ENCODE data around the gene PRM1. TPM values are rescaled to one million over a fixed set of nuclear protein-coding genes. Genes with fewer than 3 reads are reported as not detected.
A peak's percentile ranks its signal among the peaks of the same experiment; 100 is the strongest.

The PRM1 gene
- total RNA-seq, 3 donors from 2014 or later (not counting 1 experiment from before 2014, with no cell fraction given): not detected

DNA sequence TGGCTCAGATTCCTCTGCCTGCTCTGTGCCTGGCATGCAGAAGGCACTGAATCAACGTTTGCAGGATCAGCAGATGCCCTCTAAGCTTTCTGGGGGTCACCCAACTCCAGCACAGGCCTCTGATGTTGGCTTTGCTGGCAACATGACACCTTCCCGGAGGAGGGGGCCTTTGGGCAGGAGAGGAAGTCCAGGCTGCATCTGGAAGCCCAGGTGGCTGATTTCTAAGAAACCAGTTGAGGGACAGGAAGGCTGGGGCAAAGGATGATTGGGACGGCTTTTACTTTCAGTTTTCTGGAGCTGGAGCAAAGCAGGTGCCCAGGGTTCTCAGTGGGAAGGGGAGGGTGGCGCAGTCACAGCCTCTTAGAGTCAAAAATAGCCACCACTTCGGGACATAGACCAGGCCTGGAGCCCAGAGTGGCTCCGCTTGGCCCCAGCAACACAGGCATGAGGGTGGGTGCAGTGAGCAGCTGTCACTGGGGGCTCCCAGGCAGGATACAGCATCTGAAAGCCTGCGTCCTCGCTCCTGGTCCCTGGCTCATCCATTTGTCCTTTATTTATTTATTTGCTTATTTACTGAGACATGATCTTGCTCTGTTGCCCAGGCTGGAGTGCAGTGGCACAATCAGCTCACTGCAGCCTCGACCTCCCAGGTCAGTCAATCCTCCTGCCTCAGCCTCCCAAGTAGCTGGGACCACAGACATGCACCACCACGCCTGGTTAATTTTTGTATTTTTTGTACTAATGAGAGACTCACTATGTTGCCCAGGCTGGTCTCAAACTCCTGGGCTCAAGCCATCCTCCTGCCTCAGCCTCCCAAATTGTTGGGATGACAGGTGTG is 40.3 kb downstream of the PRM1 start:
- DNase-seq (peak in 1 of 2 donors; percentile 32), ATAC-seq (no peak)
- Histone ChIP-seq H3K4me3 (ENCODE audit: low read length) (no peak overlapping the region), H3K9me3 (ENCODE audit: control insufficient read depth, insufficient read depth, low read length) (no peaks in the 10 kb centered on the region), H3K4me1 (ENCODE audit: control insufficient read depth, insufficient read depth, low read length) (peaks cover 43% of the 10 kb centered on the region), H3K27ac (ENCODE audit: low read length) (no peak overlapping the region), H3K36me3 (ENCODE audit: control insufficient read depth, insufficient read depth, low read length) (no peaks in the 10 kb centered on the region), H3K27me3 (ENCODE audit: control insufficient read depth, insufficient read depth, low read length) (no peaks in the 10 kb centered on the region)
- TF ChIP-seq, protein P1, sequence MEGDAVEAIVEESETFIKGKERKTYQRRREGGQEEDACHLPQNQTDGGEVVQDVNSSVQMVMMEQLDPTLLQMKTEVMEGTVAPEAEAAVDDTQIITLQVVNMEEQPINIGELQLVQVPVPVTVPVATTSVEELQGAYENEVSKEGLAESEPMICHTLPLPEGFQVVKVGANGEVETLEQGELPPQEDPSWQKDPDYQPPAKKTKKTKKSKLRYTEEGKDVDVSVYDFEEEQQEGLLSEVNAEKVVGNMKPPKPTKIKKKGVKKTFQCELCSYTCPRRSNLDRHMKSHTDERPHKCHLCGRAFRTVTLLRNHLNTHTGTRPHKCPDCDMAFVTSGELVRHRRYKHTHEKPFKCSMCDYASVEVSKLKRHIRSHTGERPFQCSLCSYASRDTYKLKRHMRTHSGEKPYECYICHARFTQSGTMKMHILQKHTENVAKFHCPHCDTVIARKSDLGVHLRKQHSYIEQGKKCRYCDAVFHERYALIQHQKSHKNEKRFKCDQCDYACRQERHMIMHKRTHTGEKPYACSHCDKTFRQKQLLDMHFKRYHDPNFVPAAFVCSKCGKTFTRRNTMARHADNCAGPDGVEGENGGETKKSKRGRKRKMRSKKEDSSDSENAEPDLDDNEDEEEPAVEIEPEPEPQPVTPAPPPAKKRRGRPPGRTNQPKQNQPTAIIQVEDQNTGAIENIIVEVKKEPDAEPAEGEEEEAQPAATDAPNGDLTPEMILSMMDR (IDR thresholded peaks at IDR 0.05): no peak
- Mint-ChIP-seq H3K4me1 (peaks cover 21 to 37% of the 10 kb centered on the region in 2 donors), H3K27me3 (ENCODE audit: low read depth in 2 of 2) (no peaks in the 10 kb centered on the region), H3K4me3 (no peak overlapping the region), H3K27ac (no peak overlapping the region), H3K36me3 (no peaks in the 10 kb centered on the region), H3K9me3 (no peaks in the 10 kb centered on the region)
- 56% methylated on average over 10 of the region's 10 CpGs for WGBS (ENCODE audit: insufficient coverage)
- intact Hi-C loops (cut with micrococcal nuclease): no loop called here

DNA sequence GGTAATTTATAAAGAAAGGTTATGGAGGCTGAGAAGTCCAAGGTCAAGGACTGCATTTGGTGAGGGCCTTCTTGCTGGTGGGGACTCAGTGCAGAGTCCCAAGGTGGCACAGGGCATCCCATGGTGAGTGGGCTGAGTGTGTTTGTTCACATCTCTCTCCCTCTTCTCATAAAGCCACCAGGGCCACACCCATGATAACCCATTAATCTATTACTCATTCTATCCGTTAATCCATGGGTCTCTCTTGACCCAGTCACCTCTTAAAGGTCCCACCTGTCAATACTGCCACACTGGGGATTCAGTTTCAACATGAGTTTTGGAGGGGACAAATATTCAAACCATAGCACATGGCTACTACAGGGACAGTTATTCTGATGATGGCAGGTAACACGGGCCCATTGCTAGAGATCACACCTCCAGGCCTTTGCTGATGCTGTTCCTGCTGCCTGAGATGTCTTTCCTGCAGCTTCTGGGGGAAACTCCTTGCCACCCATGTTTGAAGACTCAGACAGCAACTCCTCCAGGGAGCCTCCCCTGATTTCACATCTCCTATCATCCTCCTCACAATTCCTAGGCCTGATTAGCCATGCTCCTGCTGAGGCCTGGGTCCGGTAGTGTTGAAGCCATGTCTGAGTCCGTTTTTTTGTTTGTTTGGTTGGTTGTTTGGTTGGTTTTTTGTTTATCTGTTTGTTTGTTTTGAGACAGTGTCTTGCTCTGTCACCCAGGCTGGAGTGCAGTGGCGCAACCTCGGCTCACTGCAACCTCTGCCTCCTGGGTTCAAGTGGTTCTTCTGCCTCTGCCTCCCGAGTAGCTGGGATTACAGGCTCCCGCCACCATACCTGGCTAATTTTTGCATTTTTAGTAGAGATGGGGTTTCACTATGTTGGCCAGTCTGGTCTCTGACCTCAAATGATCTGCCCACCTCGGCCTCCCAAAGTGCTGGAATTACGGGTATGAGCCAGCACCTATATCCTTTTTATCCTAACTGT is 41.2 kb downstream of the PRM1 start:
- Histone ChIP-seq H3K4me1 (ENCODE audit: control insufficient read depth, insufficient read depth, low read length) (peaks cover 51% of the 10 kb centered on the region), H3K27me3 (ENCODE audit: control insufficient read depth, insufficient read depth, low read length) (no peaks in the 10 kb centered on the region), H3K27ac (ENCODE audit: low read length) (no peak overlapping the region), H3K9me3 (ENCODE audit: control insufficient read depth, insufficient read depth, low read length) (no peaks in the 10 kb centered on the region), H3K4me3 (ENCODE audit: low read length) (no peak overlapping the region), H3K36me3 (ENCODE audit: control insufficient read depth, insufficient read depth, low read length) (no peaks in the 10 kb centered on the region)
- H3K27ac Mint-ChIP-seq: no peak overlapping the region
- ATAC-seq (no peak), DNase-seq (no peak)
- no peak overlapping the region for H3K4me3 Mint-ChIP-seq
- no peaks in the 10 kb centered on the region for H3K27me3 Mint-ChIP-seq (ENCODE audit: low read depth in 2 of 2)
- WGBS (ENCODE audit: insufficient coverage): 89% methylated on average over 10 of the region's 10 CpGs
- H3K9me3 Mint-ChIP-seq: no peaks in the 10 kb centered on the region
- peaks cover 24 to 36% of the 10 kb centered on the region in 2 donors for H3K4me1 Mint-ChIP-seq
- intact Hi-C loops (cut with micrococcal nuclease): loop anchor here (10.0 kb wide), 1 partner anchor 365 kb away; the partner anchor contains the start of gene CIITA
- TF ChIP-seq, protein P1 (IDR thresholded peaks at IDR 0.05): no peak
- no peaks in the 10 kb centered on the region for H3K36me3 Mint-ChIP-seq

DNA sequence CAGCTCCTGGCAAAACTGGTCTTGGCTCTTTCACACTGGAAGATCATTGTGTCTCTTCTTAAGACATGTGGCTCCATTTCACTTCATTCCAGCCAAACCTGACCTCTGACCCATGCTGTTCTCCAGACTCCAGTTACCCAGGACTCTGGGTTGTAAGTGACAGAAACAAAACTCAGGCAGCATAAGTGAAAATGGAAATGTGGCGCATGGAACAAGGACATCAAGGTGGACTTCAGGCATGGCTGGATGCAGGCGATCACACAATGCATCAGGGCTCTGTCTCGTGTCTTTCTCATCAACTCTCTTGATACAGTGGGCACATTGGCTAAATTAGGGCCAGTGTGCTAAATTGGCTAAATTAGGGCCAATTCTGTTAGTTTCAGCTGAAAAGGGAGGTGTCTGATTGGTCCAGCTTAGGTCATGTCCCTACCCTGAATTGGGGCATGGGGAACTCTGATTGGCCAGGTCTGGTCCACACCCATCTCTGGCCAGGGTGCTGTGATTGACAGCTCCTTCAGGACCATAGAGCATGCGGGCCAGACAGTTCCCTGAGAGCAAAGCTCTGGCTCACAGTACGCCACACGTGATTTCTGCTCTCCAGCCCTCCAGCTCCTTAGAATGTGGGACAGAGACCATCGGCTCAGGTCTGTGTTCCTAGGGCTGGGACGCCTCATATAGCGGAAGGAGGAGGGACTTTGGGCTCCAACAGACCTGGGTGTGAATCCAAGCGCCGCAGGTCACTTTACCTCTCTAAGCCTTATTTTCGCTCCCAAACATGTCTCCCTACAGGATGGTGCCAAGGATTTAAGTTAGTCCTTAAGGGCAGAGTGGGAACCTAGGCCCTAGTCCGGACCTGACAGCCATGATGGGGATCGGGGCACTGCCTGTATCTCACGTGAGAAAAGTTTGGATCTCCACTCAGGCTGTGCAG is 42.6 kb downstream of the PRM1 start:
- Histone ChIP-seq H3K9me3 (ENCODE audit: control insufficient read depth, insufficient read depth, low read length) (no peaks in the 10 kb centered on the region), H3K4me3 (ENCODE audit: low read length) (no peak overlapping the region), H3K4me1 (ENCODE audit: control insufficient read depth, insufficient read depth, low read length) (peaks cover 65% of the 10 kb centered on the region), H3K27ac (ENCODE audit: low read length) (no peak overlapping the region), H3K27me3 (ENCODE audit: control insufficient read depth, insufficient read depth, low read length) (no peaks in the 10 kb centered on the region), H3K36me3 (ENCODE audit: control insufficient read depth, insufficient read depth, low read length) (no peaks in the 10 kb centered on the region)
- Mint-ChIP-seq H3K36me3 (no peaks in the 10 kb centered on the region), H3K27me3 (ENCODE audit: low read depth in 2 of 2) (no peaks in the 10 kb centered on the region), H3K9me3 (no peaks in the 10 kb centered on the region), H3K4me3 (peak overlapping the region; percentile 25), H3K27ac (peak overlapping the region in 1 of 2 donors; percentile 45), H3K4me1 (peaks cover 37 to 49% of the 10 kb centered on the region in 2 donors)
- TF ChIP-seq, protein P1 (IDR thresholded peaks at IDR 0.05): no peak
- WGBS (ENCODE audit: insufficient coverage): 98% methylated on average over 15 of the region's 15 CpGs
- DNase-seq: no peak
- no peak for ATAC-seq
- intact Hi-C loops (cut with micrococcal nuclease): loop anchor here (10.0 kb wide), 1 partner anchor 364 kb away; the partner anchor contains the start of gene CIITA
